NCI-H524 (cell line): ENCODE results near the gene PPP4R3A.
"Not testable (repeated sequence)": the region's sequence is repeated elsewhere in the genome, so short reads cannot be mapped to it uniquely, and the experiment has no call there.

Experiments used
- DNase-seq, 2 experiments: peaks; one replicate each; lab custom pipeline; 2025; lab: John Stamatoyannopoulos, UW

Gene PPP4R3A

DNA sequence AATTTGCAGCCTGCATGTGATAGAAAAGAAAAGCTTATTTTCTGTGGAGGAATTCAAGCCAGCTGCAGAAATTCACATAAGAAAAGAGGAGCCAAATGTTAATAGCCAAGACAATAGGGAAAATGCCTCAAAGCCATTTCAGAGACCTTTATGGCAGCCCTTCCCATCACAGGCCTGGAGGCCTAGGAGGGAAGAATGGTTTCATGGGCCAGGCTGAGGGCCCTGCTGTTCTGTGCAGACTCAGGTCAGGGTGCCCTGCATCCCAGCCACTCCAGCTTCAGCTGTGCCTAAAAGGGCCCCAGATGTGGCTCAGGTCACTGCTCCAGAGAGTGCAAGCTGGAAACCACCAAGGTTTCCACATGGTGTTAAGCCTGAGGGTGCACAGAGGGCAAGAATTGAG is 71.3 kb downstream of the PPP4R3A start:
- DNase-seq, result no peak

DNA sequence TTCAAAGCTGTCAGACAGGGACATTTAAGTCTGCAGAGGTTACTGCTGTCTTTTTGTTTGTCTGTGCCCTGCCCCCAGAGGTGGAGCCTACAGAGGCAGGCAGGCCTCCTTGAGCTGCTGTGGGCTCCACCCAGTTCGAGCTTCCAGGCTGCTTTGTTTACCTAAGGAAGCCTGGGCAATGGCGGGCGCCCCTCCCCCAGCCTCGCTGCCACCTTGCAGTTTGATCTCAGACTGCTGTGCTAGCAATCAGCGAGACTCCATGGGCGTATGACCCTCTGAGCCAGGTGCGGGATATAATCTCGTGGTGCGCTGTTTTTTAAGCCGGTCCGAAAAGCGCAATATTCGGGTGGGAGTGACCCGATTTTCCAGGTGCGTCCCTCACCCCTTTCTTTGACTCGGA is 73.8 kb downstream of the PPP4R3A start:
- not testable (repeated sequence) for DNase-seq

DNA sequence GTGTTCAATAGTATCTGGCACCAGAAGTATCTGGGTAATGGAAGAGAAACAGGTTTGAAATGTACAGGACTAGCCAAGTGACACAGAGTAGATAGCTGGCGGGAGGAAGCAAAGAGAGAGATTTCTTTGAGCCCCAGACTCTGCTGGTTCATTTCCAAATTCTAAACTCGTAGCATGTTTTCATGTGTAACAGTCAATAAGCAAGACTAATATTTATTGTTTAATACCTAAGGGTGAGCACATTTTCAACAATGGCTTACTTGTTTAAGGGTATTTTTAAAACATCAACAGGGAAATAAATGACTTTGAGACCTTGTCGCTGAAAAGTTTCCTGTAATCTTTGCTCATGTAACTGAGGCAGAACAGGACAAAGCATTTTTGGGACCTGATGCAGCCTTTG is 80.7 kb downstream of the PPP4R3A start:
- no peak for DNase-seq

DNA sequence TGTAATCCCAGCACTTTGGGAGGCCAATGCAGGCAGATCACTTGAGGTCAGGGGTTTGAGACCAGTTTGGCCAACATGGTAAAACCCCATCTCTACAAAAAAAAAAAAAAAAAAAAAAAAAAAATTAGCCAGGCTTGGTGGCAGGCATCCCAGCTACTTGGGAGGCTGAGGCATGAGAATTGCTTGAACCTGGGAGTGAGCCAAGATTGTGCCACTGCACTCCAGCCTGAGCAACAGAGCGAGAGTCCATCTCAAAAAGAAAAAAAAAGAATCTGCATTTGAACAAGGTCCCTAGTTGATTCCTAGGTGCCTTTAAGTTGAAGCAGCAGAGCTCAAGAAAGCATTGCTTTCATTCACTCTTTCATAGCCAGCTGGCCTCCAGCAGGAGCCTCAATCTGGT is 81.2 kb downstream of the PPP4R3A start:
- DNase-seq, result not testable (repeated sequence)

DNA sequence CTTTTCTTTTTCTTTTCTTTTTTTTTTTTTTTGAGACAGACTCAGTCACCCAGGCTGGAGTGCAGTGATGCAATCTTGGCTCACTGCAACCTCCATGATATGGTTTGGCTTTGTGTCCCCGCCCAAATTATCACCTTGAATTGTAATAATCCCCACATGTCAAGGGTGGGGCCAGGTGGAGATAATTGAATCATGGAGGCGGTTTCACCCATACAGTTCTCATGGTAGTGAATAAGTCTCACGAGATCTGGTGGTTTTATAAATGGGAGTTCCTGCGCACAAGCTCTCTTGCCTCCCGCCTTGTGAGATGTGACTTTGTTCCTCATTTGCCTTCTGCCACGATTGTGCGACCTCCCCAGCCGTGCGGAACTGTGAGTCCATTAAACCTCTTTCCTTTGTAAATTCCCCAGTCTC is 84.6 kb downstream of the PPP4R3A start:
- DNase-seq, result not testable (repeated sequence)

DNA sequence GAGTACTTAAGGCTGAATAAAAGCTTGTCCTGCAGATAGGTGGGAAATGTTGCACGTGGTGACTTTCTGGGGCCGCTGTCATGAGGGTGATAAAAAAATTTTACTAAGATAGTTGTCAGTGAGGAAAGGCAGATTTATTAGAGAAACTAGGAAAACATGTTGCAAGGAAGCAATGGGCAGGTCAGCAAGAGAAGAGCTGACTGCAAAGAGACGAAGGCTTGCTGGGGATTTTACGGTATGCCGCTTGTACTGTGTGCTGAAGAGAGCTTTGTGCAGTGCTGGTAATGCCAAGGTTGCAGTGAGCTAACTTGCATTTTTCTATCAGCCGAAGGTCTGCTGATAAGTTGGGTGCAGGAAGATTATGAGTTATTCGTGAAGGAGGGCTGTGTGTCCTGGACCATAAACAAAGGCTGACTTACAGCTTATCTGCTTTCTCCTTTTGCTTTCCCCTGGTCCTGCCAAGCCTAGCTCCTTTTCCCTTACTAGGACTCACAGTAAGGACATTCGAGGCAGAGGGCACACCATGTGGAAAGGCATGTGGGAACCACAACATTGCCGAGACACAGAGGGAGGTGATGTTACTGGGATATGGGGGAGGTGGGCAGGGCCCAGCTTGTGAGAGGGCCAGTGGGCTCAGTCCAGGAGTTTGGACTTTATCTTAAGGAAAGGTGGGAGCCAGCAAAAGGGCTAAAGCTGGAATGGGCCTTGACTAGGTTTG is 85.1 kb downstream of the PPP4R3A start:
- DNase-seq, result no peak

DNA sequence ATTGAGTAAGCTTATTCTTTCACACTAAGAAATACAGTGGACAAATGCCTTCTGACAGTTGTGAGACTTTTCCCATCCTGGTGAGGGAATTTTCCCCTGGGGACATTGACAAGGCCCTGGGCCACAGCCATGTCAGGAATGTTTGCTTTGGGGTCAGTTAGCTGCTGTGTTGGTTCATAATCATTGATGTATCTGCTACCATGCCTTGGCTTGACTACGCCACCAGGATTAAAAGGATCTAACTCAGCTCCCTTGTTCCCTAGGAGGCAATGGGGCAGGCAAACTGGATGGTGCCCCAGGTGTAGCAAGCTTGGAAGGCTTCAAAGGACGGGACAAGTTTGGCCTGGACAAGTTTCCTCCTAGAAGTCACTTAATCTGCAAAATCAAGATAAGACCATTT is 89.4 kb downstream of the PPP4R3A start:
- DNase-seq, result no peak

DNA sequence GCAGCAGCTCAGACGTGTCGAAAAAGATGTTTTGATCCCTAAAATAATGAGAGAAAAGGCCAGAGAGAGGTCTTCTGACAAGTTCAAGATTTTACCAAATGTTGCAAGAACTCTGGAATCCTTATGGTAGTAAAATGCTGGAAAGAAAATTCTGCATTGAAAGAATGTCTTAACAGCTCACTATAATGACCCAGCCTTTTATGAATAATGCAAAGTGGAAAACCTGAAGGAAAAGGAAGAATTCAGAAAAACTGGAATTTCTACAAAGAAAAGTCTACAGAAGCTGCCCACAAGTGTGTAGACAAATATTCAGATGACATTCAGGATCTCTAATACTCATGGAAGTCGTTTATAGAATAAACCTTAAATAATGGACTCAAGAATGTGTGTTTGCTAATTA is 90.7 kb downstream of the PPP4R3A start:
- no peak for DNase-seq

DNA sequence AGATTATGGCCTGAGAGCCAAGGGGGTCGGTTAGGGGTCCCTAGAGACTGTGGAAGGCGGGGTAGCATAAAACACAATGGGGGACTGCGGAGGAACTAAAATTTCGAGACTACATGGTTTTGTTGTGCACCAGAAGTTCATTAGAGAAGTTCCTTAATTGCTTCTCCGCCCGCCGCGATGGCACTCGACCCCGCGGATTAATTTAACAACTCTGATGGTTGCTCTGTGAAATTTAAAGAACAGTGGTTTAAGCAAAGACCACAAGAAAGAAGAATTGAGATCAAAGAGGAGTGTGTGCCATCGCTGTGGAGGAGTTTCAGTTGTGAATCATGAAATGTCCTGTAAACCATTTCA is 91.1 kb downstream of the PPP4R3A start:
- DNase-seq, result no peak

DNA sequence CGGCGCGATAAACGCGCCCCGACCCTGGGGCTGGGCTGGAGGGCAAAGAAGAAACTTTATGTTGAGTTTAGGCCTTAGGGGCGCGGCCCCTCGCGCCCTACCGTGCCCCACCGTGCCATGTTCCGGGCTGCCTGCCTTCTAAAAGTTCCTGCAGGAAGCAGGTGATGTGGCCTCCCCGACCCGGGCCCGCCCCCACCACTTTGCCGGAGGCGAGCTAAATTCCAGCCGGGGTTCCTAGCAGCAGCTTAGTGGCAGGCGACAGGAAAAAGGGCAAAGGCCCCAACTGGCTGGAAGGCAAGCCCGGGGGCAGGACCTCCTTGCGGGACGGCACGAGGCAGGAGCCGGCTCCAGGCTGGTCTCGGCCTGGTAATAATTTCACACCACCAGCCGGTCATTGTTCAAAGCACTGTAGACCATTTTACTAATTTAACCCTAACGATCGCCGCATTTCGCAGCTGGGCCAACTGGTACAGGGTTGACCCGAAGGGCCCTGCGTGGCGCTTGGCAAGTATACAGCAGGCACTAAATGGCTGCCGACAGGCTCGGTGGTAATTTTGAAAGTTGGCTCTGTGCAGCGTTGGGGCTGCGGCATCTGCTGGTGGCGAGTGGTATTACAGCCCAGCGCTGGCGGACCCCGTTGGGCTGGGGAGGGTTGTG is 91.6 kb downstream of the PPP4R3A start:
- peak in 1 of 2 experiments; percentile 75 for DNase-seq

DNA sequence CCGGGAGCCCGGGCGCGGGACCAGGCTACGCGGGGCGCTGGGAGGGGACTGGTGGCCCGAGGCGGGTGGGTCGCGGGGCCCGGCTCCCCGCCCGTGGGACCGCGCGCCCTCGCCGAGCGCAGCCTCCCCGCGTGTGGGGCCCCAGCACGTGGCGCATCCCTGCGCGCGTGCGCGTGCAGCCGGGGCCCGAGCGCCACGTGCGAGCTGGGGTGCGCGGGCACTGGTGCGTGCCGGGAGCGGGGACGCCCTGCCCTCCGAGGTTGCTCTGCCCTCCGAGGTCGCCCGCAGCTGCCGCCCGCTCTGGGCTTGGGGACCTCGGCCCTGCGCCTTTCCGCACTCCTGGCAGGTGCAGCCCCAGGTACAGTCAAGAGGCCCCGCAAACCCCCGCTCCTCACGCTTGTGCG is 92.1 kb downstream of the PPP4R3A start:
- DNase-seq, result peak; percentile 61 to 78

DNA sequence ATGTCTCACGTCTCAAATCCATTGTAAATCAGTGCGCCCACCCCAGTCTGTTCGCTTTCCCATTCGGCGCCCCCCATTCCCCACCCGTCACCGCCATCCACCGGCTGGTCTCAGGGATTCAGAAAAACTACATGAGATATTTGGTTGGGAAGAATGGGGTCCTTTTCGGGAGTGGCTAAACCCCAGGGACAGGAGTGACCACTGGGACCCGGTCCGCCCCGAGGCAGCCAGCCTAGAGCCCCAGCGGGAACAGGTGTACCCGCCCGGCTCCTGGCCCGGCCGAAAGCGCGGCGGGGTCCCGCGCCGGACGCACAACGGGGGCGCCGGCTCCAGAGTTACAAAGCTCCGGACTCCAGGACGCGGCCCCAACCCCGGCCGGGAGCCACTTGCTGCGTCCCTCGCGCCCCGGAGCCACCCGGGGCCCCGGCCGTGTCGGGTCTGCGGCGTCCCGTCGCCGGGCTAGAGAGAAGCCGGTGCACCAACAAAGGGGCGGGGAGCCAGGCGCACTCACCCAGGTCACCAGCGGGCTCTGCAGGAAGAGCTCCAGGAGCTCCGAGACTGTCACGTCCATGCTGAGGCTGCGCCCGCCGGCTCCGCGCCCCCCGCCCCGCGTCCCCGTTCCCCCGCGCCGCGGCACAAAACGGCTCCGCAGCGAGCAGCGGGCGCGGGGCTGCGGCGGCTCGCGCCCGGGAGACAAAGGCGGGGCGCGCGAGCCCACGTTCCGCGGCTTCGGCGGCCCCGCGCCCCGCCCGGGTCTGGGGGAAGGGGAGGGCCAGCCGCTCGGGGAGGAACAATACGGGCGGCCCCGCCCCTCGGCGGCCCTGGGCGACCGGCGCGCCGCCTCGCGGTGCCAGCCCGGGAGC is 92.8 kb downstream of the PPP4R3A start, which contains the start of gene CCDC88C:
Gene CCDC88C (minus strand): TSS at position 701 of the 863 bp plus-strand sequence. CDS start 130 bp downstream, at position 571.
- peak; percentile 61 to 81 for DNase-seq

DNA sequence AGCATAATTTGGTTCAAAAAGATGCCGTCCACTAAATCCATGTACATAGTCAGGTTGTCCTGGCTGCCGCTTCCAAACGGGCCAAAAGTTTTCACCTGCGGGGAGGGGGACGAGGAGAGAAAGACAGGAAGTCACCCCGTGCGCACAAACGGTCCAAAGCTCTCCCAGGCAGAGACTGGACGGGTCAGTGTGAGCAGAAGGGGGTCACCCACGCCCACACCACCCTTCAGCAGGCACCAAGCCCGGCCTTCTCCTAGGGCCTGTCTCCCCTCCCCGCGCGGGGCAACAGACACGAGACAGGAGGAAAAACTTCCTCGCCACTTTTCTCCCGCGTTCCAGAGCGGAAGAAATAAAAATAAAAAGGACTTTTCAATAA is 93.4 kb downstream of the PPP4R3A start:
- DNase-seq, result no peak

DNA sequence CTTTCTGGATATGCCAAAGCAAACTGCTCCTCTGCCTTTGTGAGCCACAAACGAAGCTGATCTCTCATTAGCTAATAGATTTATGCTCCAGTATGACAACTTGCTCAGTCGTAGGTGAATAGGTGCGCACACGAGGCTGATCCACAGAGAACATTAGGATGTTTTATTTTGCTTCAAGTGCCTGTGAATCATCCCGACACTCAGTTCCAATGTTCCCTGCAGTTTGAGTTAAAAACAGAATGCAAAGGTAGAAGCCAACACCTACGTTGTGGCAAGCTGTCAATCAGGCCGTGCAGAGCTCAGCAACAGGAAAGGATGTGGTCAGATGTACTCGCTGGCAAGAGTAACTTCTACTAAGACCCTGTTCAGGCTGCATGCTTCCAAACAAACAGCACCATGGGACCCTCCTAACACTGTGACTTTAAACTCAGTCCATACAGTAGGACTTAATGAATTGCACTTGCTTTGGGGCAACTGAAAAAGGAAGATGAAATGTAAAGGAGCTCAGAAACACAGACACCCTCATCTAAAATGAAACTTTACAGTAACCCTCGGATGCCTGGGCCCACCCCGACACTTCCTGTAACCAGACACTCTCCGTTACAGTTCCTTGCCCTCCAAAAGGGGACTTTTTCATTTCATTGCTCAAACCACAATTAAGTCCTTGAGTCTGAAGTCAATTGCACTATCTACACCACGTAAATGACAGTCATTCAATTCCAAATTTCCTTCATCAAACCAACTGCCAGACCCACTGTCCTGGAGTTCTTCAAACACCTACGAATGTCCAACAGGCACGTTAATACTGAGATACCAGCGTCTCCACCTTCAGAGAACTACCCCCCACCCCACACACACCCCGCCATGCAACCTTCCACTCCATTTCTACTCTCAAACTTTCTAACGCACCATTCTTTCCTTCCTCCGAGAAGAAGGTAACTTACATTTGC is 94.0 kb downstream of the PPP4R3A start:
- DNase-seq, result no peak

DNA sequence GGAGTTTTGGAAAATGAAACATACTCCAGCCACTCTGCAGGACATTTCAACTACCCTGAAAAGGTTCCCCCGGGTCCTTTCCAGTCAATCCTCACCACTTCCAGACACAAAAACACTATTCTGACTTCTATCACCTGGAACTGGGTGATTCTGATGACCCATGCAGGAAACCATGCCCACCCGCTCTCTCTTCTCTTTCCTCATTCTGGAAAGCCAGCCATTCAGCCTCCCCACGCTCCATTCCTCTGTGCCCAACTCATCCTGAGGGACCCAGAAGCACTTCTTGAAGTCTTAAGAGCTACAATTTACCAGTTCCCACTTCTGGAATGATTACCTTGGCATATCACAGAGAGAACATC is 95.7 kb downstream of the PPP4R3A start:
- no peak for DNase-seq

DNA sequence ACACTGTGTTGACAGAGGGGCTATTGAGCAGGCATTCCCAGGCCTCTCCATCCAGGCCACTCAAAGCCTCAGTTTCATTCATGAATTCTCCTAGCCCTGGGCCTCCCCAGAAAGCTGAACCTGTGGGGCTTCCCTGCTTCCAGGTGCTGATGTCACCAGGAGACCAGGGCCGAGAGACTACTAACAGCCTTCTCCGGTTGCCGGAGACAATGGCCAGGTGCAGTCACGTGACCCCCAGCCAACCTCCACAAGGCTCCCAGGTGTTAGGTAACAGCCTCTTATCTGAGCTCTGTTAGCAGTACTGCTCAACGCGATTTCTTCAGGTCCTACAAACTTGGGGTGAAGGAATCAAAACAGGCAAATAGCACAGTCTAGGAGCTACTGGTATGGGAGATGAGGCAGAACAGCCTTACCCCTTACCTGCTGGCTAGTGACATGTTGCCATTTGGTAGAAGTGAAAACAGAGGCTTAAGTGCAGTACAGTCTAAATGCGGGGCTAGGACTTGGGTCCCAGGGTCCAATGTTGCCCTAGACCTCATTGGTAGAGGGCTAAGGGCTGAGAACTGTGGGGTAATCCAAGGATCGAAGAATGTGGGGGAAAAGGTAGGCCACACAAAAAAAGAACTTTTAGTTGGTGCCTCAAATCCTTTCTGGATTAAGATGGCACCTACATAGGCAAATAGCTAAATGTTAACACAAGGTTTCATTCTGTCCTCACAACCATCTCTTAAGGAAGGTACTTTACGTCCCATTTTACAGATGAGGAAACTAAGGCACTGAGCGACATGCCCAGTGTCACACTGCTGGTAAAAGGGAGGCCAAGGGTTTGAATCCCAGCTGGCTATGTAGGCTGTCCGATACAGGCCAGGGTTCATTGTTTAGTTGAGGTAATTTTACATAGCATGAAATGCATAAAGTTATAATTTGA is 96.3 kb downstream of the PPP4R3A start:
- DNase-seq, result no peak

DNA sequence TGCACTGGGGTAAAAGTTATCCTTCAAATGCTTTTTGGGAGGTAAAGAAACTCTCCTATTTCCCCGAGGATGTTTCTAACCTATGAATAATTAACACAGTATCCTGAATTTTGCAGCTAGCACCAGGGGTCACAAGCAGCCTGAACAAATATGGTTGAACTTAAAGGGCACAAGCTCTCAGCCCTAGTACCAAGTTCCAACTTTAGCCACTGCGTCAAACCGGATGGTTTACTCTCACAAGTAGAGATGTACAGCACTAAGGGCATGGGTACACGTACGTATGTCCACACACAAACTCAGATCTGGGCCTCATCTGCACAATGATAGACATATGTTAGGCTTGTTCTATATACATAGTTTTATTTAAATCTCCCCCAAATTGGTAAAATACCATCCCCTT is 97.2 kb downstream of the PPP4R3A start:
- DNase-seq, result no peak

DNA sequence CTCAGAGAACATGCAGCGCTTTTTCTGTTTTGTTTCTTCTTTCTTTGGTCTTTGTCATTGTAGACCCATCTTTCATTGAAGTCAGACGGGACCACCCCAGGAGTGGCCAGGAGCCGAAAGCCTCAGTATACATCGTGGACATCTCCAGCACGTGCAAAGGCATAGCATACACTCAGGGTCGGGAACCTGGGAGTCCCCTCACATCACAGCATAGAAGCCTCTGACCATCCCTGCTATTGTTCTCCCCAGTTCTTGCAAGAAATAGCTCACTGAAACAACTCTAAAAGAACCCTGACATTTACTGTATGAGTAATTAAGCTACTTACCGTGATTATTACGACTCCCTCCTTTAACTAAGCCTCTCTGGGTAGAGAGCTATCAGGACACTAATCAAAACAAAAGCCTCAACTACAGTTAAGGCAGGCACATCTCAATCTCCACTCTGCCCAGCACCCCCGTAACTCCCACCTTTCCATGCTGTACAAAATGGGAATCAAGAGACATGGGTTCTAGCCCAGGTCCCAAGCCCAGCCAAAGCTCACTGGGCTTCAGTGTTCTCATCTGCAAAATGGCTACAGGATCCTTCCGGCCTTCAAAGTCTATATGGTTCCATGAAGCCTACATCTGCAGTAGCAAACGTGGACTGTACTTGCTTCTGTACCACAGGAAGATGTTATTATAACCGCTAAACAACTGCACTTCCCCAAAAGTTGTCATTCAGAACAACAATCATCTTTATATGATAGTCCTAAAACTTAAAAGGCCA is 99.2 kb downstream of the PPP4R3A start:
- no peak for DNase-seq

DNA sequence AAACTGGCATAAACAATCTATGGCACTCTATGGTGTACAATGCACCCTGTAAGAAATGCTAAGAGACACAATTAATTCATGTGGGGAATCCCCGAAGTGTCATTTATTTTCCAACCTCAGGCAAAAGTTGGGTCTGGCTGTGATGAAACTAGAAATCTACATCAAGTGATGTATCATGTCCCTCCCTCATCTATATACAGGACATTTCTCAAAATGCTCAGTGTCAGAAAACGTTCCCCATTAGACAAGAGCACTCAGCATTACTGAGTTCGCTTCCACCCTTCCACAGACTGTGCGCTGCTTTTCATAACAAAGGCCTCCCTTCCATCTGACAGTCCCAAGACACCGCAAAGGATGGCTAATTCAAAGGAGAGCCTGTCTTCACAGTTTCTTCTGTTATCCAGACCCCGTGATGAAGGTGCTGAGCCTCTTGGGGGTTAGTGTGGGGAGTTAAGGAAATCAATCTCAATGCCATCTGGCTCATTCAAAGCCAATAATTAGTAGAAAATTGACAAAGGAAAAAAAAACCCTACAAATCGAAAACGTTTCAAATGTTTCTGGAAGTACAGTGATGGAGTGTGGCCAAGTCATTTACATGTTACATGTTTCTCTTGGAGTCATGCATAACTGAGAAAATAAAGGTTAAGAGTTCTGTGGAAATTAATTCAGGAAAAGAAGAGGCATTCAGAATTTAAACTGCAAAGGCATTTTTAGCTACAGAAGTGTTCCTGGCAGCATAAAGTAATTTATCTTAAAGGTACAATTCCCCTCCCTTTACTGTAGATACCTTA is 100.0 kb downstream of the PPP4R3A start:
- DNase-seq, result peak; percentile 42 to 48
